Measurements from ENCODE around the gene C12orf42.

The C12orf42 gene

DNA sequence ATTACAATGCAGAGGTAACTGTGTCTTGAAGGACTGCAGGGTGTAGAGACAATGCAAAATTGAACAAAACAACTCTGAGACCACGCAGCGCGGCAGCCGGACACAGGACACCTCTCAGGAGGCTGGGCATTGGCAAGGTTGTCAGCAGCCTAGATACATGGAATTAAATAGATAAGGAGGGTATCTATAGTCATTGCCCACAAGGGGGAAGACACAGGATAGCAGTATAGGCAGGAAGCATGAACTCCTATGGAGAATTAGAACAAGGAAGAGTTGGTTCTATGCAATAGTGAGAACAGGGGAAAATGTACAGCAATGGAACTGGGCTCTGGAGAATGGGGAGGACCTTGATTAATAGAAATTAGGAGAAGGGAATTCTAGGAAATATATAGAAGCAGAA is 164.1 kb downstream of the C12orf42 start:
- DNase-seq: no peak

DNA sequence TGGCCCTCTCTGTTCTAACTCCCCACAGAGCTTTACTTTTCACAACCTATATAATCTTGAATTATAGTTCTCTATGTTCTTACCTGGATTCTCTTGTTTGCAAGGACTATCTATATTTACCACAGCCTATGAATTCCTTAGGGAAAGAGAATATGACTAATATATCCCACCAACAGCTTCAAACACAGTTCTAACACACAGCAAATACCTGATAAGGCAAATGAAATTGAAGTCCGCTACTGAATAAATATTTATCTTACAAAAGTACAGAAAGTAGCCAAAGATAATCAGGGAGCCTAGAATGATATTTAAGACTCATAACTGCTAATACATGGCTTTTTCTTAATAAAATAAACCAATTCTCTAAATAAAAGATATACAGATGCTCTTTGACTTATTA is 165.1 kb downstream of the C12orf42 start:
- DNase-seq: no peak

DNA sequence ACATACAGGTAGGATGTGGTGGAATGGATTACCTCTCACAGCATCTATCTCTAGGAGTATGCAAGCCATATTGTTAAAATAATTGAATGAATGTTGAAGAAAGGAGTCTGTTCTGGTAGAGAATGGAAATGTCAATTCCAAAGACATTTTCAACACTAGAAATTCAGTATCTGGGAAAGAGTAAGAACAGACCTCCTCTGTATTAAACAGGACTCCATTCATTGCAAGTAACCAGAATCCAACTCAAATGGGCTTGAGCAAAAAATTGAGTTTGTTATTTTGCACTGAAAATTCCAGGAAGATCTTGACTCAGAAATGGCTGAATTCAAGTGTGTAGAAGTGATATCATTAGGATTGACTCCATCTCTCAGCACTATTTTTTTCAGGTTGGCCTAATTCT is 168.1 kb downstream of the C12orf42 start:
- DNase-seq: no peak

DNA sequence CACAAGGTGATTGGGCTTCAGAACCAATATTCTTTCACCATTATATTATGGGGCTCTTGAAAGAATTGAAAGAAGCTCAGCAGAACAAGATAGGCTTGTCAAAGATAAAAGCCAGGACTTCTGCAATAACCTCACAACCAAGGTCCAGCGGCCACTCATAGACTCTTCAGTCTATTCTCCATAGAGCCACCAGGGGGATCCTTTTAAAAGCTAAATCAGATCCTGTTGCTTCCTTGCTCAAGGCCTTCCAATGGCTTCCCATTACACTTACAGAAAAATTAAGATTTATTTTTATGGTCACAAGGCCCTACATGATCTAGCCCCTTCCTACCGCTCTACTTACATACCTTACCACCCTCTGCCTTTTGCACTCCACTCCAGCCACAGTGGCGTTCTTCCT is 169.6 kb downstream of the C12orf42 start:
- DNase-seq: no peak

DNA sequence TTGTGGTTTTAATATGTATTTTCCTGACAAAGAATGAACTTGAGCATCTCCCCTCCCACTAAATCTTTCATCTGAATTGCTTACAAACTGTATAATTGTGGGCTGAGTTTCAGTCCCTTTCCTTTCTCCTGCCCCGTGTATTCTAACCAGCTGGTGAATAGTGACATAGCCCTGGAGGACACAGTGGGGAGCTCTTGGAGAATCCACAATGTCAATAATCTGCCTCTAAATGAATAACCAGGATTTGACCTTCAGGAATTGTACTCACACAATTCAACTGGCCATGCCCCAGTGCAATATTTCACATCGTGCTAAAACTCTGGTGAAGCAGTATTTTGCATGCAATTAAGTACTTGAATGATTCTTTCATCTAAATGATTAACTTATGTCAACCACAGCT is 177.2 kb downstream of the C12orf42 start:
- DNase-seq: no peak

DNA sequence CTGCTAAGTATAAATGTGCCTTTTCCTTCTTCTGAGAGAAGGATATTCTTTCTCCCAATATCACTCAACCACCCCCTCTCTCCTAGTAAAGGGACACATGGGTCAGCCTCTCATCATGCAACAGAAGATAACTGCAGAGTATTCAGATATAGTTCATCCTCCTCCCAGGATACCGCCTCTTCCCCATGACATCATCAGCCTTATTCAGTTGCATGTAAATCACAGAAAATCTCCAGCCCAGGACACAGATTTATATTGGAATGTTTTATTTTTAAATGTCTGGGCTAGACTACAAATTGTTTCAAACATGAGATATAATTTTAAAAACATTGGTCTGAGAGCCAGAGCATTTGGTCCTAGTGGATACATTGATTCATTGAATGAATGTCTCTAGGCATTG is 178.5 kb downstream of the C12orf42 start:
- DNase-seq: no peak

DNA sequence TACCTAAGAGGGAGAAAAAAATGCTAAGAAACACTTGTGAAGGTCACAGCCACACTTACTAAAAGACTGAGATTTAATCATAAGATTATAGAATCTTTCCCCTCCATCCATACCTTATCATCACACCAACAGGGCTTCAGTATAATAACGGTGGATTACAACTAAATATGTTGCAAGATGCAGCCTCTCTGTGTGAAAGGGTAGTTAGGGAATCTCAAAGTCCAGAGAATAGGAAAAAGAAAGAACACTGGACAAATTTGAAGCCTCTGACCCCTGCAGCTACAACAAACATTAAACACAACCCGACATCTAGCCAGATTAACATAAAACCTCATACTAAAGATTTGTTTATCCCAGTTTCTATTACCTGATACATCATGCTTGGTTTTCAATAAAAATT is 181.0 kb downstream of the C12orf42 start:
- DNase-seq: no peak

DNA sequence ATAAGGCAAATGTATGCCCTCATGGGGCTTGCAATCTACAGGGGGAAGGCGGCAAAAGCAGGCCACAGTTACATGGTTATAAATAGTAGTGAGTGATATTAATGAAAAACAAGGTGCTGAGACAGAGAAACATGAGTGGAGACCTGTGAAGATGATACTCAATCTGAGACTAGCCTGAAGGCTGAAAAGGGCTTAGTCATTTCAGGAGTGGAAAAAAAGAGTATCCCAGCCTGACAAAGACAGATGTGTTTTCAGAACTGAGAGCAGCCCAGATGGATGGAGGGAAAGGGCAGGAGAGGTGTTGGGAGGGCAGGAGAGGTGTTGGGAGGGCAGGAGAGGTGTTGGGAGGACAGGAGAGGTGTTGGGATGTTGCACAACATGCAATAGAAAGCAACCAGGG is 181.9 kb downstream of the C12orf42 start:
- DNase-seq: no peak

DNA sequence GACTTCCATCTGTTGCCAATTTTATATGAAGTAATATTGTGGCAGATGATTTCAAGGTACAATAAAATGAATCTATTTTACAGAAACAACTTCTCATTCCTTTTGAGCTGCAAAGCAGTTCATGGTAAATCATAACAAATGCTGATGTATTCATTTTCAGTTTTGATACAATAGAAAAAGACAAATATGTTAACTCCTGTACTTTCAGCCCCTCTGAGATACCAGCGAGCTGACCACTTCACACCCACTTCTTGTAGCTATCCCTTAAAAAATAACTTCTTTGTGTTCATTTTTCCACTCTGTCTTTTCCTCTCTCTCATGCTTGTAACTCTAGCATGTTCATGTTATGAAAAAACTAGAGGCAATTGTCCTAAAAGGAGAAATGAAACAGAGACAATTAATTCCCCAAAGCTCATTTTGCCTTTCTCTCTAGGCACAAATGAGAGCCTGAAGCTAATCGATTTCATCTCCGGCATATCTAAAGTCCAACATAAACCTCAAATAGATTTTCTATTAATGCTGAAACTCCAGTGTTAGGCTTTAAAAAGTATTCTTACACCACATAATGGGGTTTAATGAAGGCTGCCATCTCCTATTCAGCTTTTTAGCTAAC is 182.9 kb downstream of the C12orf42 start:
- DNase-seq: no peak

DNA sequence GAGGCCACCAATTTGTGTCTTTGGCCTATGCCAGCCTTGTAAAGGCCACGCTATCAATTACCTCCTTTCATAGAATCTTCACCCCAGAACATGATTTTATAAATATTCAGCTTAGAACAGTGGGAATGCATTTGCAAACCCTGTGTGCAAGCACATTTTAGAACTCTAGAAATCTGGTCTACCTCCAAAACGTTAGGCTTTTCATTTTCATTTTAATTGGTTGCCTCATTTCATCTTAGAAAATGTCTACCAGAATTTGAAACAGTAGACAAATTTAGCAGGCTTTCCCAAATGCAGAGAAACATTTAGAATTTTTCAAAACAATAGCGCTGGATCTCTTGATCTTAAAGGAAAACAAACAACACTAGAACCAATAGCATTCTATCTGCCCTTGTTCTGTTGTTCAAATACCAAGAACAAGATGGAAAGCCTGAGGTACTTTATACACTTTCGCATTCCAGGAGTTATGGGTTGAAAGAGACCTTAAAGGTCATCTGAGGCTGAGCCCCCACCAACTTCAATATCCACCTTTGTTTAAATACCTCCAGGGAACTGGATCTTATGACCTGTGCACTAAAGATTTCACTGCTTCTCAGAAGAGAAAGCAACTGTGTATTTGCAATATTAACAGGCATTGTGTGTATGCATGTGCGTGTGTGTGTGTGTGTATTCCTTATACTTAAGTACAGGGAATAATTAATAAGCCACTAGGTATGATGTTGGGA is 185.1 kb downstream of the C12orf42 start:
- DNase-seq: no peak

DNA sequence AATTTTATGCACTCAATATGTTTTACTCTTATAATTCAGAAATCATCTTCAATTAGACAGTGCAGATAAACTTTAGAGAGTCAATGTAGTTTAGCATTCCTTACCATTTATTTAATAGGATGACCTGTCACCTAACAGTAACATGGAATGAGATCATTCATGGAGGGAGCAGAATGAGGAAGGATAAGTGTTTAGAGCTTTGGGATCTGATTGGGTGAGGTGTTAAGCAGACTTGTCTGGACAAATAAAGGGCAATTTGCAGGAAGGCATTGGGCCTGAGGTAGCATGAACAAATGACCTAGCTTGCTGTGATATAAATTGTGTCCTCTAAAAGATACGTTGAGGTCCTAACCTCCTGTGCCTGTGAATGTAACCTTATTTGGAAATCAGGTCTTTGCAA is 187.4 kb downstream of the C12orf42 start:
- no peak for DNase-seq

DNA sequence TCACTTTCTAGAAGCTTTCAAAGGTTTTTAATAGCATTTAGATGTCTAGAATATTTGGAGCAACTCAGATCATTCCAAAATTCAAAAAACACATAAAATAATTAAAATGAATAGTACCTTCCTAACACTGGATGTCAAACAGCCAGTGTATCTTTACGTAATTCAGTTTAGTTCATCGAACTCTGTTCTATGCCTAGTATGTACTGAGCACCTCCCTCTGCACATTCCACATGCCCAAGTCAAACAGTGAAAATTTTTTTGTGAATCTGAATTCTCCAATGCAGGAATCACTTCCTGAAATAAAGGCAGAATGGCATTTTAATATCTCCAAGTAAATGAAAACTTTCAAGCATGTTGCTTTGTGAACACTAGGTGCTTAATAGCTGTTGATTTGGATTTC is 192.3 kb downstream of the C12orf42 start:
- no peak for DNase-seq

DNA sequence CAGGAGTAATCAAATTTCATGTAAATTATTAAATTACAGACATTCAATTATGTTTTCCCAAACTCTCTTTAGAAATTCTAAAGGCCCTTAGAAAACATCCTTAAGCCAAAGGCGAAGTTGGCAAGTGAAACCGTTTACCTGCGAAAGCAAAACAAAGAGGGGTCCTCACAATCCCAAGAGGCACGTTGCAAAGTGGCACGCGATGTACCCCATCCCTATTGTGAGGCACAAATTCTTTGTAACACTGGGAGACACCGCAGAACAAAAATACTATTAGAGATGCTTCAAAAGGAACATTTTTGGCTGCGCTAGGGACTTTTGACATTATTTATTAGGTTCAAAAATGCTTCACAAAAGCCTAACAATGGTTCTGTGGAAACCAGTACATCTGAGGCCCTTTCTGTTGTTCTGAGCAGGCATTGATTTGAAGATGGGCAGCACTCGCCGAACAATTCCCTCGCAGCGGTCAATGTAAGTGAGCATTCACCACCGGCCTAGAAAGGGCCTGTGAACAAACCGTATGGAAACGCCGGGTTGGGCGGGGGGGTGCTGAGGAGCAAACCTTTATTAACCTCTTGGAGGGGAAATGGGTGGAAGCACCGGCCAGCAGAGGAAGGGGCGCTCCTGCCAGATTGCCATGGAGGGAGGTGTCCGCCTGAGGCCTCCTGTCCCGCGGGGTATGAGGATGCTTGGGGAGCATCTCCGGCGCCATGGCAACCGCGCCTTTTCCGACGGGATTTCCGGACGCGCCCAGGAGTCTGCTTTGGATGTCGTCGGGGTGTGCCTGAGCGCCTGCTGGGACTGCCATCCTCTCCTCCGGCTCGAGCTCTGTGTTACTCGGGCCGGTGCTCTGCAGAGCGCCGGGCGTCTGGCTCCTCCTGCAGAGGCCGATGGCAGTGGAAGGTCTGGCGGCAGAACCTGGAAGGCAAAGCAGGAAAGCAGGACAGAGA is 193.9 kb downstream of the C12orf42 start:
- DNase-seq: no peak

DNA sequence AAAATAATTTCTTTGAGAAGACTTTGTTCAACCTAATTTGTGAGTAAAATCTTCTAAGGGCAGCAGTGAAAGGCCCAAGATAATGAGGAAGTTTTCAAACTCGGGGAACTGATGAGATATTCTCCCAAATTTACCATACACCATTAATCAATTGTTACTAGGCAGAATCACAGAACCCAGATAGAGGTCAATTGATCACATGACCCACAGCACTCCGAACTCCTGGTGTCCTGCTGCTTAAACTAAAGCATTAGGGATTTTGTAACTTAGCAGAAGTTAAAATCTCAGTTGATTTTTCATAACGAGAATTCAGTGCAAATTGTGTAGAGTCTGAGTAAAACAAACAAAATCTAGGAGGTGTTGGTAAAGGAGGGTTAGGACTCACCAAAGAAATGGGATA is 207.8 kb downstream of the C12orf42 start:
- no peak for DNase-seq

DNA sequence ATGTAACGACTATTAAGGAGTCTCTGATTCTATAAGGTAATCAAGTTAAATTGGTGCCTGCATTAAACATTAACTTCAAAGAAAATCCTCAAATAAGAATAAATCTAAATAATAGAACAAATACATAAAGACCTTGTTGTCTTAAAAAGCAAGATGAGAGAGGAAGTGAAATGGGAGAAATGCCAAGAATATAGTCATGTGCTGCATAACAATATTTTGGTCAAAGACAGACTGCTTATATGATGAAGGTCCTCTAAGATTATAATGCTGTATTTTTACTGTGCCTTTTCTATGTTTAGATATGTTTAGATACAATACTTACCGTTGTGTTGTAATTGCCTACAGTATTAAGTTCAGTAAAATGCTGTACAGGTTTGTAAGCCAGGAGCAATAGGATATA is 213.6 kb downstream of the C12orf42 start:
- DNase-seq: no peak

DNA sequence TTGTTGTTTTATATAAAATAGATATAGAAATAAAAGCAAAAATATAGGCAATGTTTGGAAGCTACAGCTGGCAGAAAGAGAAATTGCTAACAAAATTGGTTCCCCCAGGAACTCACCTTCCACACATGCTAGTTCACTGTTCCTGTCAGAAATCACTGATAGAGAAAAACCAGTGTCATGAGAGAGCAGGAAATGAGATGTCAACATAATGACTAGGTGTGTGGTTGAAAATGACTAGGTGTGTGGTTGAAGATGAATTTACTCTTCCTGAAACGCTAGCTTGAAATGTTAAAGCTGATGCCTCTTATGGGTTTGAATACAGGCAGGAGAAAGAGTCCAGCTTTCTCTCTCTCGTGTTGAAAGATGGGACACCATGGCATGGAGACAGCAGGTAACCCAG is 216.3 kb downstream of the C12orf42 start:
- no peak for DNase-seq

DNA sequence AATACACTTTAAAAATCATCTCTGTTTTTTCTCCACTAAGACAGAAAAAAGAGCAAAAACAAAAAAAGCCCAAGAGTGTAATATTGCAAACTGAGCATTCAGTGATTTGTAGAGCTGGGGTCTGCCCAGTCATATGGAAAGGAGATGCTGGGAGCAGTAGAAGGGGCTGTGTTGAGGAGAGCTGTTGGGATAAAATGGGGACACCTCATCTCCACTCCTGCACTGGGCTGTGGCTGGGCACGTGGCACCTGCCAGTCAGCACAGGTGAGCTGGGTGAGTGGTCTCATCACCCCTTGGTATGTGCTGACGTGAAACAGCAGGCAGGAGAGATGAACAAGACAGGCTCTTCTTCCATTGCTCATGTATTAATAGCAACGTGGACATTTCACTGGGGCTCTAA is 217.4 kb downstream of the C12orf42 start:
- no peak for DNase-seq

DNA sequence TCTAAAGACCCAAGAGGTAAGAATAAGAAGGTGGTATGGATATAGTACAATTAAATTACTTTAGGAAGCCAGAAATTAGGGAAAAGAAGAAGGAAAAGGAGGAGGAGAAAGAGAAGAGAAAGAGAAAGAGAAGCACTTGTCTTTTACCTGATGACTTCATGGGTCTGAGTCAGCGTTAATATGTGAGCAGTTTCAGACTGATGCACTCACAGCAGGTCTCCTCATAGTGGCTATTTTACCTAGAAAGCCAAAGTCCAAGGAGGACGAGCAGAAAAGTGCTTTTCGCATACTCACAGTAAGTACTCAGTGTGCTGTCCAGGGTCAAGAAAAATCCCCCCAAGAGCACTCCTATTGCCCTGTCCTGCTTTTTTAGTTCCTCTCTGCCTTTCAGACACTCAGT is 222.1 kb downstream of the C12orf42 start:
- no peak for DNase-seq

DNA sequence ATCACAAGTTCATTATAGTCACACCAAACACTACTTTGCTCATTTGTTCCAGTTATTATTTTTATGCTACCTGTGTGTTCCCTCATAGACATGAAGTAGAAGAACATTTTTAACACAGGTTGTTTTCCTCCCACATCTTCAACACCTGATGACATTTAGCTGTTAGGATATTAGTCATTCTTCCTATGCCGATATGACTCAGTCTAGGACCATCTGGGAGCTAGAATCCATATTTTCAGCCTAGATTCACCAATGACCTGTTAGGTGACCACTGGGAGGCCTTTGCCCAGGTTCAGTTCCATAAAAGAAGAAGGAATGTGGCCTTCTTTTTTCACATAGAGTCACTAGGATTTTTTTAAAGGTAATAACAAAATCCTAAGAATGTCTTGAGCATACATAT is 222.8 kb downstream of the C12orf42 start:
- DNase-seq: no peak

DNA sequence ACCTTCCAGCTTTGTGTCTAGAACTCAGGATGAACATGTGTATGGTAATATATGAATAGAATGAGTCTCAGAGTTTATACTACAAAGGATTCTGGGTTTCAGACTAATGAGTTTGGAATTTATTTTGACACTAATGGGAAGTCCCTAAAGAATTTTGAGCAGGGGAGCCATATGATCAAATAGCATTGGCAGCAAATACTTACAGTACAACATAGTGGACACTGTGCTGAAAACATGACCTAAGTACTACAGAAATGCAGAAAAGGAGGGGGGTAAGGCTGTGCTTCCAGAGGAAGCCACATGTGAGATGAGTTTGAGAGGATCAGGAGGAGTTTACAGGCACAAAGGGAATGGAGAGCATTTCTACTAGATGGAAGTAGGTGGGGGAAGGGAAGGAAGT is 225.8 kb downstream of the C12orf42 start:
- DNase-seq: no peak

DNA sequence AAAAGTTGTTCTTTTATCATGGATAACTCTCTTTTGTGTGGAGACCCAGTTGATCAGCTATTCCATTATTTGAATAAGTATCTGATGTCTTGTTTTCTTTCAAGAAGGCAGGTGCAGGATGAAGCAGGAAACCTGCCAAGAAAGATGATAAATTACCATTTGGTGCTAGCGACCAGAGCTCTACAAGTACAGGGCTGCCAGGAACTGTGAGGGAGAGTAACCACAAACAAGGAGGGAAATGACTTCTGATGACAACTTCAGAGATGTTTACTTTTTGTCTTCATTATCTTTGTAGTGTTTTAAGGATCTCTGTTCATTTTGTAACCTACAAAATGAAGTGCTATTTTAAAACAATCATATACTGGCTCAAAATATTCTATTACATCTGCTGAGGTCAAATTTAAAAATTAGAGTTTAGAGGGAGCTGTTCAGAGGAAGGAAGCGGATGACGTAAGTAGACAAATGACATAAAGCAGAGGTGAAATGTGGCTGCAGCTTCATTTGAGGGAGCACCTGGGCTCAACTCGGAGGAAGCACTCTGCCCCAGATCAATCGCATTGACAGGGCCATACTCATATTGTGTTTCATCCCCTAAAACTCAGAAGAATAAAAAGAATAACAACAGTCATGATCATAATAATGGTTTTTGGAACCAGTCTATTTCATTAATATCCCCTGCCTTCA is 226.8 kb downstream of the C12orf42 start:
- DNase-seq: no peak

DNA sequence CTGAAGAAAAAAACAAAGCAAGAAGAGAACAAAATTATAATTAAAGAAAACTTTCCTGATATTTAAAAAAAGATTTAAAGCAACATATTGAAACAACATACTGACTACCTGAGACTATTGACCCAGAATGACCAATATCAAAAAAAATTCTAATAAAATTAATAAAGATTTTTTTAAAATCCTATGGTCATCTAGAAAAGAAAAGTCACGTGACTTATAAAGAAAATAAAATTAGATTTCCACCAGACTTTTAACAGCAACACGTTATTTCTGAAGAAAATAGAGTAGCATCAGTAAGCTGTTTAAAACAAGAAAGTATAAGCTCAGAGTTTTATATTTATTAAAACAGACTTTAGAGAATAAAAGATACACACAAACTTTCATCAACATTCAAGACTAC is 238.0 kb downstream of the C12orf42 start:
- DNase-seq: no peak

Measured in AML-193 (cell line).